Caco-2 (cell line): ENCODE results near the gene MAPK4. TPM values are rescaled to one million over a fixed set of nuclear protein-coding genes. Genes with fewer than 3 reads are reported as not detected.
A peak's percentile ranks its signal among the peaks of the same experiment; 100 is the strongest.
"Not testable (repeated sequence)": the region's sequence is repeated elsewhere in the genome, so short reads cannot be mapped to it uniquely, and the experiment has no call there.

Source experiments
- Bru-seq: library from RNA; stranded (reverse); fragments of 400-500 nt; gene quantifications from one replicate; lab custom pipeline; 2021; lab: Mats Ljungman, UMichigan
- BruChase-seq, 2 experiments: library from RNA; stranded (reverse); fragments of 400-500 nt; gene quantifications; one replicate each; lab custom pipeline; 2021; lab: Mats Ljungman, UMichigan
- BruUV-seq: library from RNA; stranded (reverse); fragments of 400-500 nt; replicated peaks from 2 replicates; lab custom pipeline; 2021; lab: Mats Ljungman, UMichigan
- CTCF ChIA-PET: fragments of 300-600 bp; sonication (Branson Sonifier 250); formaldehyde crosslinking; loops from one replicate; lab custom pipeline; 2022; ENCODE audit warnings: antibody characterized with exemption; lab: Charles Lee
- POLR2A ChIA-PET: fragments of 300-600 bp; sonication (Branson Sonifier 250); formaldehyde crosslinking; loops from one replicate; lab custom pipeline; 2022; ENCODE audit warnings: antibody characterized with exemption; lab: Charles Lee
- DNase-seq, 2 experiments: peaks; one replicate each; pipeline versions ENCODE4 v3.0.0 to v3.0.0-alpha.2; 2020 to 2022
- H3K27me3 ChIP-seq: replicated peaks from 2 replicates; pipeline ENCODE4 v1.6.0; 2011; ENCODE audit warnings: low read length; ENCODE audit not compliant: control insufficient read depth, insufficient read depth
- H3K36me3 ChIP-seq: 2 replicates; pipeline ENCODE4 v1.5.1; 2011; ENCODE audit warnings: low read length; ENCODE audit not compliant: control insufficient read depth, insufficient read depth
- H3K4me1 ChIP-seq: fragments of 250-450 bp; sonication (Bioruptor Pico); 2 replicates; pipeline ENCODE4 v1.5.1; 2020; ENCODE audit warnings: mild to moderate bottlenecking
- H3K4me3 ChIP-seq: 2 replicates; pipeline ENCODE4 v1.5.1; 2011; ENCODE audit warnings: low read depth, mild to moderate bottlenecking, control low read depth, low read length
- H3K9me3 ChIP-seq: fragments of 250-450 bp; sonication (Bioruptor Pico); 2 replicates; pipeline ENCODE4 v1.5.1; 2020; ENCODE audit warnings: mild to moderate bottlenecking, moderate library complexity
- H3K27ac Mint-ChIP-seq: one replicate; pipeline ENCODE4 v1.8.0; 2022; ENCODE audit warnings: mixed read lengths; ENCODE audit not compliant: unreplicated experiment
- H3K27me3 Mint-ChIP-seq: one replicate; pipeline ENCODE4 v1.8.0; 2022; ENCODE audit warnings: mixed read lengths; ENCODE audit not compliant: insufficient read depth, unreplicated experiment
- H3K36me3 Mint-ChIP-seq: one replicate; pipeline ENCODE4 v1.8.0; 2022; ENCODE audit warnings: mild to moderate bottlenecking, mixed read lengths; ENCODE audit not compliant: insufficient read depth, unreplicated experiment
- H3K4me1 Mint-ChIP-seq: one replicate; pipeline ENCODE4 v1.8.0; 2022; ENCODE audit warnings: low read depth, mixed read lengths; ENCODE audit not compliant: unreplicated experiment
- H3K4me3 Mint-ChIP-seq: one replicate; pipeline ENCODE4 v1.8.0; 2022; ENCODE audit warnings: mild to moderate bottlenecking, moderate library complexity, mixed read lengths; ENCODE audit not compliant: unreplicated experiment
- H3K9me3 Mint-ChIP-seq: one replicate; pipeline ENCODE4 v1.8.0; 2022; ENCODE audit warnings: mixed read lengths; ENCODE audit not compliant: unreplicated experiment
- CTCF ChIP-seq, 2 experiments: fragments of 200-600 bp in 1 of 2; IDR thresholded peaks; 1 replicate in 1 of 2; 2 replicates in 1 of 2; pipeline versions ENCODE4 v1.5.1 to v1.8.0; 2011 to 2022; ENCODE audit warnings: antibody characterized with exemption in 1 of 2, control low read depth in 1 of 2, inconsistent platforms in 1 of 2, low read depth in 1 of 2, low read length in 1 of 2, mild to moderate bottlenecking in 1 of 2, moderate library complexity in 1 of 2; ENCODE audit not compliant: insufficient read depth in 1 of 2, severe bottlenecking in 1 of 2, unreplicated experiment in 1 of 2
- intact Hi-C: fragments of 100-400 bp; cut with micrococcal nuclease; formaldehyde crosslinking; loops from one replicate; pipeline ENCODE4 v1.10.0; 2022; ENCODE audit not compliant: unreplicated experiment
- long read RNA-seq: library from polyadenylated mRNA; stranded (forward); transcript quantifications from one replicate; pipeline ENCODE4 v2.0.0, GENCODE V29; 2022
- total RNA-seq: library from RNA; stranded (reverse); gene quantifications from 2 replicates; pipeline ENCODE4 v1.2.3, GENCODE V29; 2022

The MAPK4 gene
- total RNA-seq (0.63 and 0.88 TPM in 2 replicates), Bru-seq, nascent RNA (percentile 31 among the genes with signal in this experiment), BruChase-seq, experiment 1, labeled RNA remaining after a 2-hour chase (percentile 33 among the genes with signal in this experiment), BruChase-seq, experiment 2, labeled RNA remaining after a 6-hour chase (percentile 27 among the genes with signal in this experiment)
- long read RNA-seq, full-length matches to known transcripts, result 1 of 1 reads
- long read RNA-seq, partial matches to known transcripts, result 0 of 1 reads
- long read RNA-seq, other reads (novel, unspliced or antisense), result 0 of 1 reads

- DNase-seq, result peak in 1 of 2 experiments; percentile 52
- BruUV-seq, result no TSS peak
- H3K27me3 Mint-ChIP-seq, result peaks cover 9% of the 10 kb centered on the region
- ChIA-PET POLR2A (no interaction called here), CTCF (no interaction called here)
- H3K4me1 Mint-ChIP-seq, result no peaks in the 10 kb centered on the region
- intact Hi-C loops, result loop anchor here (2.0 kb wide), 1 partner anchor 225 kb away; no protein-coding TSS in a partner anchor
- H3K4me1 ChIP-seq, result no peaks in the 10 kb centered on the region
- H3K36me3 ChIP-seq, result no peaks in the 10 kb centered on the region
- no peaks in the 10 kb centered on the region; the same call in 1 of the 2 replicates for H3K27me3 ChIP-seq
- no peak within 1 kb of the TSS for H3K27ac Mint-ChIP-seq
- H3K9me3 Mint-ChIP-seq, result peaks cover 14% of the 10 kb centered on the region
- peak within 1 kb of the TSS; percentile 59 for H3K4me3 Mint-ChIP-seq
- TF ChIP-seq CTCF (IDR thresholded peaks at IDR 0.05; ENCODE audit: insufficient read depth in 1 of 2, low read depth in 1 of 2, low read length in 1 of 2, severe bottlenecking in 1 of 2, unreplicated experiment in 1 of 2), result no peak
- peak within 1 kb of the TSS; percentile 40 for H3K4me3 ChIP-seq
- H3K9me3 ChIP-seq, result no peaks in the 10 kb centered on the region
- no peaks in the 10 kb centered on the region for H3K36me3 Mint-ChIP-seq
Observed at GRCh38 chr18:50559752-50560680, at the start of gene MAPK4. Gene MAPK4, plus strand, starts transcription at chr18:50560087. Its CDS starts 103,872 bp downstream, at chr18:50663959.

GRCh38 chr18:50517277-50517676 is 42.6 kb upstream of the MAPK4 start:
- H3K4me1 Mint-ChIP-seq, H3K4me3 Mint-ChIP-seq, H3K9me3 Mint-ChIP-seq, DNase-seq, H3K36me3 ChIP-seq, CTCF ChIA-PET, H3K36me3 Mint-ChIP-seq, intact Hi-C loops, BruUV-seq, H3K4me3 ChIP-seq, H3K27ac Mint-ChIP-seq, H3K27me3 ChIP-seq, H3K4me1 ChIP-seq, H3K27me3 Mint-ChIP-seq, POLR2A ChIA-PET, H3K9me3 ChIP-seq: not testable (repeated sequence)

GRCh38 chr18:50518787-50519546 is 40.9 kb upstream of the MAPK4 start:
- intact Hi-C loops, result no loop called here
- TF ChIP-seq CTCF (IDR thresholded peaks at IDR 0.05; ENCODE audit: insufficient read depth in 1 of 2, low read depth in 1 of 2, low read length in 1 of 2, severe bottlenecking in 1 of 2, unreplicated experiment in 1 of 2), result no peak
- no peak overlapping the region for H3K4me3 Mint-ChIP-seq
- CTCF ChIA-PET, result no interaction called here
- POLR2A ChIA-PET, result no interaction called here
- no peaks in the 10 kb centered on the region for H3K4me1 ChIP-seq
- no peaks in the 10 kb centered on the region for H3K27me3 ChIP-seq
- H3K27me3 Mint-ChIP-seq, result no peaks in the 10 kb centered on the region
- no peaks in the 10 kb centered on the region for H3K36me3 ChIP-seq
- DNase-seq, result no peak
- H3K36me3 Mint-ChIP-seq, result no peaks in the 10 kb centered on the region
- H3K27ac Mint-ChIP-seq, result no peak overlapping the region
- no TSS peak for BruUV-seq
- no peaks in the 10 kb centered on the region for H3K9me3 ChIP-seq
- H3K9me3 Mint-ChIP-seq, result no peaks in the 10 kb centered on the region
- no peak overlapping the region for H3K4me3 ChIP-seq
- no peaks in the 10 kb centered on the region for H3K4me1 Mint-ChIP-seq
